ENCODE measurements around the gene FFAR1.

The FFAR1 gene

GRCh38 chr19:35347930-35348298 lies 212 bp downstream of the FFAR1 start:
- no peak for DNase-seq
- H3K4me3 ChIP-seq (ENCODE audit: low read depth, low read length): no peak overlapping the region
- H3K36me3 ChIP-seq: no peaks in the 10 kb centered on the region
- H3K4me1 ChIP-seq: no peaks in the 10 kb centered on the region
- TF ChIP-seq CTCF (IDR thresholded peaks at IDR 0.05; ENCODE audit: low read depth, low read length): no peak
- no peaks in the 10 kb centered on the region for H3K27me3 ChIP-seq
- no peaks in the 10 kb centered on the region for H3K9me3 ChIP-seq

- no peaks in the 10 kb centered on the region for H3K36me3 ChIP-seq
Observed at GRCh38 chr19:35348911-35349611, 1.4 kb downstream of the FFAR1 start.

GRCh38 chr19:35349614-35350521 lies 2.2 kb downstream of the FFAR1 start:
- H3K36me3 ChIP-seq: no peaks in the 10 kb centered on the region
- H3K4me1 ChIP-seq: peaks cover 3% of the 10 kb centered on the region
- no peak overlapping the region for H3K4me3 ChIP-seq (ENCODE audit: low read depth, low read length)
- no peaks in the 10 kb centered on the region for H3K27me3 ChIP-seq
- TF ChIP-seq CTCF (IDR thresholded peaks at IDR 0.05; ENCODE audit: low read depth, low read length): no peak
- no peak for DNase-seq
- H3K9me3 ChIP-seq: no peaks in the 10 kb centered on the region

More at GRCh38 chr19:35348911-35349611, 1.4 kb downstream of the FFAR1 start:
- Histone ChIP-seq H3K9me3 (no peaks in the 10 kb centered on the region), H3K4me1 (peaks cover 3% of the 10 kb centered on the region), H3K27me3 (no peaks in the 10 kb centered on the region), H3K4me3 (ENCODE audit: low read depth, low read length) (no peak overlapping the region)
- no peak for TF ChIP-seq CTCF (IDR thresholded peaks at IDR 0.05; ENCODE audit: low read depth, low read length)
- peak; percentile 36 for DNase-seq

GRCh38 chr19:35350591-35350990 lies 2.9 kb downstream of the FFAR1 start:
- Histone ChIP-seq H3K27me3 (no peaks in the 10 kb centered on the region), H3K4me1 (peaks cover 3% of the 10 kb centered on the region), H3K36me3 (no peaks in the 10 kb centered on the region), H3K4me3 (ENCODE audit: low read depth, low read length) (no peak overlapping the region), H3K9me3 (no peaks in the 10 kb centered on the region)
- no peak for TF ChIP-seq CTCF (IDR thresholded peaks at IDR 0.05; ENCODE audit: low read depth, low read length)
- DNase-seq: no peak

- H3K4me1 ChIP-seq: peaks cover 3% of the 10 kb centered on the region
Observed at GRCh38 chr19:35351411-35352176, 3.9 kb downstream of the FFAR1 start.

More at GRCh38 chr19:35351411-35352176, 3.9 kb downstream of the FFAR1 start:
- TF ChIP-seq CTCF (IDR thresholded peaks at IDR 0.05; ENCODE audit: low read depth, low read length): no peak
- no peak for DNase-seq
- Histone ChIP-seq H3K36me3 (no peaks in the 10 kb centered on the region), H3K27me3 (no peaks in the 10 kb centered on the region), H3K9me3 (no peaks in the 10 kb centered on the region), H3K4me3 (ENCODE audit: low read depth, low read length) (no peak overlapping the region)
